ENCODE results near the gene PNMA6E. TPM values are rescaled to one million over a fixed set of nuclear protein-coding genes. Genes with fewer than 3 reads are reported as not detected.

Gene PNMA6E
- total and polyA plus RNA-seq, 2 experiments from 2014 or later, result not detected

DNA sequence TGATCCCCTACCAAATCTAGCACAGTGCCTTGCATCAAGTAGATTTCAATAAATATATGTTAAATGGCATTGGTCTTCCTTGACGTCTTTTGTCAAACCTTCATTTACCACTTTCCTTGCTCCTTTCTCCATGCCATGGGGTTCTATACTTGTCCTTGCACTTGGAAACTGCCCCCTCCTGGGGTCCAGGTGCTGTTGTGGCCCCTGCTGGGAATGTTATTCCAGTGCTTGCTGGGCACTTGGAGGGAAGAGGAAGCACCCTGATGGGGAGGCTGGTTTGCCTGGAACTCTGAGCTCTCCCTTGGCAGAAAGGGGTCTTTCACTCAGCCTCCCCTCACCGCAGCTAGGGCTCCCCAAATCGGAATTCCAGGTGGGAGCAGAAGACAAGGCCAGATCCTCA is 48.3 kb downstream of the PNMA6E start (continued):
- TF ChIP-seq, protein P1, sequence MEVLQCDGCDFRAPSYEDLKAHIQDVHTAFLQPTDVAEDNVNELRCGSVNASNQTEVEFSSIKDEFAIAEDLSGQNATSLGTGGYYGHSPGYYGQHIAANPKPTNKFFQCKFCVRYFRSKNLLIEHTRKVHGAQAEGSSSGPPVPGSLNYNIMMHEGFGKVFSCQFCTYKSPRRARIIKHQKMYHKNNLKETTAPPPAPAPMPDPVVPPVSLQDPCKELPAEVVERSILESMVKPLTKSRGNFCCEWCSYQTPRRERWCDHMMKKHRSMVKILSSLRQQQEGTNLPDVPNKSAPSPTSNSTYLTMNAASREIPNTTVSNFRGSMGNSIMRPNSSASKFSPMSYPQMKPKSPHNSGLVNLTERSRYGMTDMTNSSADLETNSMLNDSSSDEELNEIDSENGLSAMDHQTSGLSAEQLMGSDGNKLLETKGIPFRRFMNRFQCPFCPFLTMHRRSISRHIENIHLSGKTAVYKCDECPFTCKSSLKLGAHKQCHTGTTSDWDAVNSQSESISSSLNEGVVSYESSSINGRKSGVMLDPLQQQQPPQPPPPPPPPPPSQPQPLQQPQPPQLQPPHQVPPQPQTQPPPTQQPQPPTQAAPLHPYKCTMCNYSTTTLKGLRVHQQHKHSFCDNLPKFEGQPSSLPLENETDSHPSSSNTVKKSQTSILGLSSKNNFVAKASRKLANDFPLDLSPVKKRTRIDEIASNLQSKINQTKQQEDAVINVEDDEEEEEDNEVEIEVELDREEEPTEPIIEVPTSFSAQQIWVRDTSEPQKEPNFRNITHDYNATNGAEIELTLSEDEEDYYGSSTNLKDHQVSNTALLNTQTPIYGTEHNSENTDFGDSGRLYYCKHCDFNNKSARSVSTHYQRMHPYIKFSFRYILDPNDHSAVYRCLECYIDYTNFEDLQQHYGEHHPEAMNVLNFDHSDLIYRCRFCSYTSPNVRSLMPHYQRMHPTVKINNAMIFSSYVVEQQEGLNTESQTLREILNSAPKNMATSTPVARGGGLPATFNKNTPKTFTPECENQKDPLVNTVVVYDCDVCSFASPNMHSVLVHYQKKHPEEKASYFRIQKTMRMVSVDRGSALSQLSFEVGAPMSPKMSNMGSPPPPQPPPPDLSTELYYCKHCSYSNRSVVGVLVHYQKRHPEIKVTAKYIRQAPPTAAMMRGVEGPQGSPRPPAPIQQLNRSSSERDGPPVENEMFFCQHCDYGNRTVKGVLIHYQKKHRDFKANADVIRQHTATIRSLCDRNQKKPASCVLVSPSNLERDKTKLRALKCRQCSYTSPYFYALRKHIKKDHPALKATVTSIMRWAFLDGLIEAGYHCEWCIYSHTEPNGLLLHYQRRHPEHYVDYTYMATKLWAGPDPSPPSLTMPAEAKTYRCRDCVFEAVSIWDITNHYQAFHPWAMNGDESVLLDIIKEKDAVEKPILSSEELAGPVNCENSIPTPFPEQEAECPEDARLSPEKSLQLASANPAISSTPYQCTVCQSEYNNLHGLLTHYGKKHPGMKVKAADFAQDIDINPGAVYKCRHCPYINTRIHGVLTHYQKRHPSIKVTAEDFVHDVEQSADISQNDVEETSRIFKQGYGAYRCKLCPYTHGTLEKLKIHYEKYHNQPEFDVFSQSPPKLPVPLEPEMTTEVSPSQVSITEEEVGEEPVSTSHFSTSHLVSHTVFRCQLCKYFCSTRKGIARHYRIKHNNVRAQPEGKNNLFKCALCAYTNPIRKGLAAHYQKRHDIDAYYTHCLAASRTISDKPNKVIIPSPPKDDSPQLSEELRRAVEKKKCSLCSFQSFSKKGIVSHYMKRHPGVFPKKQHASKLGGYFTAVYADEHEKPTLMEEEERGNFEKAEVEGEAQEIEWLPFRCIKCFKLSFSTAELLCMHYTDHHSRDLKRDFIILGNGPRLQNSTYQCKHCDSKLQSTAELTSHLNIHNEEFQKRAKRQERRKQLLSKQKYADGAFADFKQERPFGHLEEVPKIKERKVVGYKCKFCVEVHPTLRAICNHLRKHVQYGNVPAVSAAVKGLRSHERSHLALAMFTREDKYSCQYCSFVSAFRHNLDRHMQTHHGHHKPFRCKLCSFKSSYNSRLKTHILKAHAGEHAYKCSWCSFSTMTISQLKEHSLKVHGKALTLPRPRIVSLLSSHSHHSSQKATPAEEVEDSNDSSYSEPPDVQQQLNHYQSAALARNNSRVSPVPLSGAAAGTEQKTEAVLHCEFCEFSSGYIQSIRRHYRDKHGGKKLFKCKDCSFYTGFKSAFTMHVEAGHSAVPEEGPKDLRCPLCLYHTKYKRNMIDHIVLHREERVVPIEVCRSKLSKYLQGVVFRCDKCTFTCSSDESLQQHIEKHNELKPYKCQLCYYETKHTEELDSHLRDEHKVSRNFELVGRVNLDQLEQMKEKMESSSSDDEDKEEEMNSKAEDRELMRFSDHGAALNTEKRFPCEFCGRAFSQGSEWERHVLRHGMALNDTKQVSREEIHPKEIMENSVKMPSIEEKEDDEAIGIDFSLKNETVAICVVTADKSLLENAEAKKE (CRISPR knock-in tag; IDR thresholded peaks at IDR 0.05), result no peak

DNA sequence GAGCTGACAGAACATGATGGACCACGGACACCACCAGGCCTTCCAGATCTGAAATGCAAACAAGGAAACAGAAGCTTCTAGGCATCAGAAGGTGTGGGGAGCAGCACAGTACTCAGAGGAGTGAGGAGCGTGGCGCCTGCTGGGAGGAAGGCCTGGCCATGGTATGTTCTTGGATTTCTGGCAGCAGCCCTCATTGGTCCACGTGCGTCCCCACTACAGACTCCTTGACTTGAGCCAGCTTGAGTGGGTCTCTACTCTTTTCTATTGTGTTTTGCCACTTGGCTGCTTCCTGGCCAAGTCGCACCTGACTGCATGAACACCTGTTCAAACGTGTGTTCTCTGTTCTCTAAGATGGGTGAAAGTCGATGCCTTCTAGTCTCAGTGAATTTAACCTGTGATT is 49.2 kb downstream of the PNMA6E start:
- Mint-ChIP-seq H3K9me3 (peaks cover 12% of the 10 kb centered on the region; the same call in 2 of the 3 replicates), H3K27me3 (ENCODE audit: insufficient read depth, low read depth, poor library complexity) (no peaks in the 10 kb centered on the region), H3K4me1 (peaks cover 13% of the 10 kb centered on the region), H3K36me3 (ENCODE audit: low read depth) (peaks cover 26% of the 10 kb centered on the region), H3K27ac (no peak overlapping the region), H3K4me3 (no peak overlapping the region)
- no peak overlapping the region for H3K27ac ChIP-seq (ENCODE audit: low read depth)
- no peaks in the 10 kb centered on the region for H3F3A ChIP-seq (replicated peaks; ENCODE audit: low read depth)
- no peaks in the 10 kb centered on the region for H4K20me1 ChIP-seq (replicated peaks; ENCODE audit: insufficient read depth)
- H2AFZ ChIP-seq, result no peak overlapping the region
- no peaks in the 10 kb centered on the region for H3K9me2 ChIP-seq (ENCODE audit: insufficient read depth)
- no peaks in the 10 kb centered on the region for H3K27me3 ChIP-seq (ENCODE audit: insufficient read depth)
- H3K4me2 ChIP-seq, result no peak overlapping the region
- no peak for ATAC-seq
- DNase-seq (ENCODE audit: low spot score), result no peak
- H3K79me2 ChIP-seq (replicated peaks; ENCODE audit: insufficient read depth), result no peaks in the 10 kb centered on the region
- H3K4me1 ChIP-seq (ENCODE audit: insufficient read depth), result no peaks in the 10 kb centered on the region
- no peak overlapping the region for H3K4me3 ChIP-seq
- no peaks in the 10 kb centered on the region for H3K36me3 ChIP-seq (ENCODE audit: insufficient read depth)
- TF ChIP-seq, protein P2, sequence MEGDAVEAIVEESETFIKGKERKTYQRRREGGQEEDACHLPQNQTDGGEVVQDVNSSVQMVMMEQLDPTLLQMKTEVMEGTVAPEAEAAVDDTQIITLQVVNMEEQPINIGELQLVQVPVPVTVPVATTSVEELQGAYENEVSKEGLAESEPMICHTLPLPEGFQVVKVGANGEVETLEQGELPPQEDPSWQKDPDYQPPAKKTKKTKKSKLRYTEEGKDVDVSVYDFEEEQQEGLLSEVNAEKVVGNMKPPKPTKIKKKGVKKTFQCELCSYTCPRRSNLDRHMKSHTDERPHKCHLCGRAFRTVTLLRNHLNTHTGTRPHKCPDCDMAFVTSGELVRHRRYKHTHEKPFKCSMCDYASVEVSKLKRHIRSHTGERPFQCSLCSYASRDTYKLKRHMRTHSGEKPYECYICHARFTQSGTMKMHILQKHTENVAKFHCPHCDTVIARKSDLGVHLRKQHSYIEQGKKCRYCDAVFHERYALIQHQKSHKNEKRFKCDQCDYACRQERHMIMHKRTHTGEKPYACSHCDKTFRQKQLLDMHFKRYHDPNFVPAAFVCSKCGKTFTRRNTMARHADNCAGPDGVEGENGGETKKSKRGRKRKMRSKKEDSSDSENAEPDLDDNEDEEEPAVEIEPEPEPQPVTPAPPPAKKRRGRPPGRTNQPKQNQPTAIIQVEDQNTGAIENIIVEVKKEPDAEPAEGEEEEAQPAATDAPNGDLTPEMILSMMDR (conservative IDR thresholded peaks at IDR 0.05; ENCODE audit: low read depth in 2 of 2), result no peak
- TF ChIP-seq NANOG (IDR thresholded peaks at IDR 0.05; ENCODE audit: borderline replicate concordance), result no peak
- no peak for TF ChIP-seq ZNF331 (CRISPR knock-in tag; IDR thresholded peaks at IDR 0.05; ENCODE audit: low read depth)
- TF ChIP-seq EZH2 (IDR thresholded peaks at IDR 0.05; ENCODE audit: low read depth, unreplicated experiment), result no peak
- TF ChIP-seq CREB1 (CRISPR knock-in tag; IDR thresholded peaks at IDR 0.05; ENCODE audit: low read depth), result no peak
- TF ChIP-seq EZH2phosphoT487 (IDR thresholded peaks at IDR 0.05; ENCODE audit: unreplicated experiment), result no peak
- TF ChIP-seq, protein P1 (CRISPR knock-in tag; IDR thresholded peaks at IDR 0.05), result no peak
- no peak for TF ChIP-seq JUNB (IDR thresholded peaks at IDR 0.05; ENCODE audit: unreplicated experiment)
- no peak for TF ChIP-seq STAT1 (IDR thresholded peaks at IDR 0.05; ENCODE audit: unreplicated experiment)
